Measurements from ENCODE around the gene TMEM59L. TPM values are rescaled to one million over a fixed set of nuclear protein-coding genes. Genes with fewer than 3 reads are reported as not detected.

The TMEM59L gene
- total RNA-seq, 2 donors from 2014 or later = 0.66 to 2.1 TPM

DNA sequence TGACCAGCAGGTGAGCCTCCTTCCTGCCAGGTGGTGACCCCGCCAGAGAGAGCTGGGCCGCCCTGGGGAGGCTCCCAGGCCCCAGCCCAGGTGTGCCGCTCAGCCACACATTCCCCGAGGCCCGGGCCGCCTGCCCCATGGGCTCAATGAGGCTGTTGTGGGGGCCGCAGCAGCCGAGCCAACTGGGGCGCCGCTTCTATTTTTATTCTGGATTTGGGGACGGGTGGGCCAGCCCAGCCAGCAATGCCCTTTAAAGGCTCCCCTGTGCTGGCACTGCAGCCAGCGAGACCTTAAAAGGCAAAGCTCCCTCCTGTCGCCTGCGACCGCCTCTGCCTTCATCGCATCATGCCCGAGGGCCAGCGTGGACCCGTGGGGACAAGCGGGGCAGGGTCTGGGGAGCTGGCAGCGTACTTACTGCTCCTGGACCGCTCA, 53.1 kb downstream of the TMEM59L start:
- Histone ChIP-seq H3K36me3 (replicated peaks in 1 of 2; ENCODE audit: insufficient read depth in 1 of 2, low read depth in 2 of 2) (peaks cover 0 to 22% of the 10 kb centered on the region in 2 donors), H3K4me1 (no peaks in the 10 kb centered on the region), H3K27ac (no peak overlapping the region), H3K4me3 (no peak overlapping the region), H3K9me3 (no peaks in the 10 kb centered on the region), H3K27me3 (no peaks in the 10 kb centered on the region)
- ATAC-seq (no peak), DNase-seq (no peak)
- WGBS, 2 donors = 92% methylated on average over 21 of the region's 22 CpGs; no CpG with 5 or more reads in 1 of the 2 donors
- no peak for TF ChIP-seq POLR2A (IDR thresholded peaks at IDR 0.05)
- TF ChIP-seq, protein P1, sequence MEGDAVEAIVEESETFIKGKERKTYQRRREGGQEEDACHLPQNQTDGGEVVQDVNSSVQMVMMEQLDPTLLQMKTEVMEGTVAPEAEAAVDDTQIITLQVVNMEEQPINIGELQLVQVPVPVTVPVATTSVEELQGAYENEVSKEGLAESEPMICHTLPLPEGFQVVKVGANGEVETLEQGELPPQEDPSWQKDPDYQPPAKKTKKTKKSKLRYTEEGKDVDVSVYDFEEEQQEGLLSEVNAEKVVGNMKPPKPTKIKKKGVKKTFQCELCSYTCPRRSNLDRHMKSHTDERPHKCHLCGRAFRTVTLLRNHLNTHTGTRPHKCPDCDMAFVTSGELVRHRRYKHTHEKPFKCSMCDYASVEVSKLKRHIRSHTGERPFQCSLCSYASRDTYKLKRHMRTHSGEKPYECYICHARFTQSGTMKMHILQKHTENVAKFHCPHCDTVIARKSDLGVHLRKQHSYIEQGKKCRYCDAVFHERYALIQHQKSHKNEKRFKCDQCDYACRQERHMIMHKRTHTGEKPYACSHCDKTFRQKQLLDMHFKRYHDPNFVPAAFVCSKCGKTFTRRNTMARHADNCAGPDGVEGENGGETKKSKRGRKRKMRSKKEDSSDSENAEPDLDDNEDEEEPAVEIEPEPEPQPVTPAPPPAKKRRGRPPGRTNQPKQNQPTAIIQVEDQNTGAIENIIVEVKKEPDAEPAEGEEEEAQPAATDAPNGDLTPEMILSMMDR (IDR thresholded peaks at IDR 0.05) = no peak
- intact Hi-C loops (cut with DNase I) = no loop called here

DNA sequence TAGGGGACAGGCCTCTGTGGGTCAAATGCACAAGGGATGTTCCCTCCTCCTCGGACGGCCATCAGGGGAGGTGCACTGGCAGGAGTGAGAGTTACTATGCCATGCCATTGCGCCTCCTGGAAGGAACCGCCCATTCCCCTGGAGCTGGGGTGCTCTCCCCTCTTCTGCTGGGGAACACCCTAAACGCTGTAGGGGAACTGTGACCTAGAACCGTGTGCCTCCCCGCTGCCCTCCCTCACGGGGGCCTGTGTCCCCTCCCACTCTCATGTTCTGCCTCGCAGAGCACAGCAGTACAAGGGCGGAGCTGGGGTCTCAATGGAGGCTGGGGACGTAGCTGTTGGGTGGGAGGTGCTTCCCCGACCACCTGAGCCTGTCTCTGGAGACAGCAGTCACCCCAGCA, 53.6 kb downstream of the TMEM59L start:
- ATAC-seq (no peak), DNase-seq (no peak)
- Histone ChIP-seq H3K27ac (no peak overlapping the region), H3K4me1 (no peaks in the 10 kb centered on the region), H3K27me3 (no peaks in the 10 kb centered on the region), H3K9me3 (no peaks in the 10 kb centered on the region), H3K36me3 (replicated peaks in 1 of 2; ENCODE audit: insufficient read depth in 1 of 2, low read depth in 2 of 2) (peaks cover 0 to 22% of the 10 kb centered on the region in 2 donors), H3K4me3 (no peak overlapping the region)
- intact Hi-C loops (cut with DNase I) = no loop called here
- TF ChIP-seq, protein P1 (IDR thresholded peaks at IDR 0.05) = no peak
- no peak for TF ChIP-seq POLR2A (IDR thresholded peaks at IDR 0.05)
- 84 to 87% methylated on average over 5 to 11 of the region's 12 CpGs for WGBS, 2 donors

DNA sequence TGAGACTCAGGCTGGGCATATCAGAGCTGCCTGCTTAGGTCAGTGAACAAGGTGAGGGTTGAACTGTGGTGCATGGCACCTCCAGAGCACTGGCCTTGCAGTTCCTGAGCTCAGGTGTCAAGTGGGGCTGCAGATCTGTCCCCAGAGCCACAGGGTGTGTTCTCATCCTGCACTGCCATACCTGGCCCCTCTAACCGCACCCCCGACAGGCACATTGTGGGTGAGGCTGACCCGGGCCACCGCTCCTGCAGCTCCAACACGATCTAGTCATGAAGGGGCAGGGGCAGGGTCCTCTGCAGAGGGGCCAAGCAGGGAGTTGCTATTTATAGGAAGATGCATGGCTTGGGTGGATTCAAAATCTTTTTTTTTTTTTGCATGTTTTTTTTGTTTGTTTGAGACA, 54.1 kb downstream of the TMEM59L start:
- no peak for ATAC-seq
- TF ChIP-seq, protein P1 (IDR thresholded peaks at IDR 0.05) = no peak
- no peak for TF ChIP-seq POLR2A (IDR thresholded peaks at IDR 0.05)
- no peak for DNase-seq
- WGBS, 2 donors = 96 to 100% methylated on average over 3 to 5 of the region's 5 CpGs
- Histone ChIP-seq H3K27ac (no peak overlapping the region), H3K9me3 (no peaks in the 10 kb centered on the region), H3K4me1 (no peaks in the 10 kb centered on the region), H3K27me3 (no peaks in the 10 kb centered on the region), H3K36me3 (replicated peaks in 1 of 2; ENCODE audit: insufficient read depth in 1 of 2, low read depth in 2 of 2) (peaks cover 0 to 22% of the 10 kb centered on the region in 2 donors), H3K4me3 (no peak overlapping the region)
- intact Hi-C loops (cut with DNase I) = no loop called here

DNA sequence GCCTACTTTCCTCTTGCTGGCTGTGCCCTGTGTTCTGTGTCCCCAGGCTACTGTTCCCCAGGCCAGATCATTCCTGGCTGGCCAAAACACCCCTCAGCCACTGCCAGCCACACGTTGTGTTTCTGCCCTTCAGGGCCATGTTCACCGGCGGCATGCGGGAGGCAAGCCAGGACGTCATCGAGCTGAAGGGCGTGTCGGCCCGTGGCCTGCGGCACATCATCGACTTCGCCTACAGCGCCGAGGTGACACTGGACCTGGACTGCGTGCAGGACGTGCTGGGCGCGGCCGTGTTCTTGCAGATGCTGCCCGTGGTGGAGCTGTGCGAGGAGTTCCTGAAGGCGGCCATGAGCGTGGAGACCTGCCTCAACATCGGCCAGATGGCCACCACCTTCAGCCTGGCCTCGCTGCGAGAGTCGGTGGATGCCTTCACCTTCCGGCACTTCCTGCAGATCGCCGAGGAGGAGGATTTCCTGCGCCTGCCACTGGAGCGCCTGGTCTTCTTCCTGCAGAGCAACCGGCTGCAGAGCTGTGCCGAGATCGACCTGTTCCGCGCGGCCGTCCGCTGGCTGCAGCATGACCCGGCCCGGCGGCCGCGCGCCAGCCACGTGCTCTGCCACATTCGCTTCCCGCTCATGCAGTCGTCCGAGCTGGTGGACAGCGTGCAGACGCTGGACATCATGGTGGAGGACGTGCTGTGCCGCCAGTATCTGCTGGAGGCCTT, 55.0 kb downstream of the TMEM59L start:
- no peaks in the 10 kb centered on the region for H3K4me1 ChIP-seq
- DNase-seq (no peak), ATAC-seq (no peak)
- H3K27ac ChIP-seq = no peak overlapping the region
- H3K27me3 ChIP-seq = no peaks in the 10 kb centered on the region
- H3K9me3 ChIP-seq = no peaks in the 10 kb centered on the region
- no peak for TF ChIP-seq POLR2A (IDR thresholded peaks at IDR 0.05)
- TF ChIP-seq, protein P1 (IDR thresholded peaks at IDR 0.05) = no peak
- H3K36me3 ChIP-seq (replicated peaks in 1 of 2; ENCODE audit: insufficient read depth in 1 of 2, low read depth in 2 of 2) = peaks cover 0 to 22% of the 10 kb centered on the region in 2 donors
- H3K4me3 ChIP-seq = no peak overlapping the region
- intact Hi-C loops (cut with DNase I) = no loop called here
- 94 to 98% methylated on average over 24 to 54 of the region's 55 CpGs for WGBS, 2 donors

DNA sequence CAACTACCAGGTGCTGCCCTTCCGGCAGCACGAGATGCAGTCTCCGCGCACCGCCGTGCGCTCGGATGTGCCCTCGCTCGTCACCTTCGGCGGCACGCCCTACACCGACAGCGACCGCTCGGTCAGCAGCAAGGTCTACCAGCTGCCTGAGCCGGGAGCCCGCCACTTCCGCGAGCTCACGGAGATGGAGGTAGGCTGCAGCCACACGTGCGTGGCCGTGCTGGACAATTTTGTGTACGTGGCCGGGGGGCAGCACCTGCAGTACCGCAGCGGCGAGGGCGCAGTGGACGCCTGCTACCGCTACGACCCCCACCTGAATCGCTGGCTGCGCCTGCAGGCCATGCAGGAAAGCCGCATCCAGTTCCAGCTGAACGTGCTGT, 55.6 kb downstream of the TMEM59L start:
- intact Hi-C loops (cut with DNase I) = no loop called here
- Histone ChIP-seq H3K4me1 (no peaks in the 10 kb centered on the region), H3K9me3 (no peaks in the 10 kb centered on the region), H3K4me3 (no peak overlapping the region), H3K27ac (no peak overlapping the region), H3K36me3 (replicated peaks in 1 of 2; ENCODE audit: insufficient read depth in 1 of 2, low read depth in 2 of 2) (peaks cover 0 to 22% of the 10 kb centered on the region in 2 donors), H3K27me3 (no peaks in the 10 kb centered on the region)
- DNase-seq = no peak
- ATAC-seq = no peak
- TF ChIP-seq, protein P1 (IDR thresholded peaks at IDR 0.05) = no peak
- TF ChIP-seq POLR2A (IDR thresholded peaks at IDR 0.05) = no peak
- WGBS, 2 donors = 93 to 96% methylated on average over 15 to 36 of the region's 38 CpGs

Data from body of pancreas (tissue), 4 donors.